H1 (cell line): ENCODE results near the gene UGT1A9. TPM values are rescaled to one million over a fixed set of nuclear protein-coding genes. Genes with fewer than 3 reads are reported as not detected.

ENCODE experiments used
- CTCF ChIA-PET: fragments of 300-600 bp; sonication (Branson Sonifier 250); formaldehyde crosslinking; loops from one replicate; lab custom pipeline; 2021; ENCODE audit not compliant: partially characterized antibody; lab: Charles Lee
- POLR2A ChIA-PET: fragments of 300-600 bp; sonication (Branson Sonifier 250); formaldehyde crosslinking; loops from one replicate; lab custom pipeline; 2021; ENCODE audit warnings: inconsistent platforms; ENCODE audit not compliant: partially characterized antibody; lab: Charles Lee
- DNase-seq, 2 experiments: peaks; one replicate each; pipeline versions ENCODE4 v3.0.0 to v3.0.0-alpha.2; 2010 to 2022; ENCODE audit warnings: low spot score in 2 of 2, low read depth in 1 of 2, mixed read lengths in 1 of 2
- FAIRE-seq: peaks from 2 replicates; lab custom pipeline; 2011; peaks lifted over from hg19 to GRCh38; lab: Jason Lieb, UNC
- H2AFZ ChIP-seq: 2 replicates; pipeline ENCODE4 v1.8.1; 2012; ENCODE audit warnings: low read length, inconsistent platforms
- H2AK5ac ChIP-seq: 2 replicates; pipeline ENCODE4 v1.6.1; 2013; ENCODE audit warnings: low read depth, low read length
- H2BK120ac ChIP-seq: replicated peaks from 2 replicates; pipeline ENCODE3; 2013; ENCODE audit warnings: low read depth, low read length, inconsistent platforms
- H2BK12ac ChIP-seq: 2 replicates; pipeline ENCODE4 v1.6.1; 2013; ENCODE audit warnings: low read depth, low read length
- H2BK15ac ChIP-seq: 2 replicates; pipeline ENCODE4 v1.6.1; 2013; ENCODE audit warnings: low read length
- H2BK20ac ChIP-seq: 2 replicates; pipeline ENCODE4 v1.6.1; 2013; ENCODE audit warnings: low read length
- H2BK5ac ChIP-seq: 2 replicates; pipeline ENCODE4 v1.6.1; 2013; ENCODE audit warnings: low read depth, low read length
- H3K14ac ChIP-seq: 2 replicates; pipeline ENCODE4 v1.6.1; 2013; ENCODE audit warnings: inconsistent platforms; ENCODE audit not compliant: insufficient read length
- H3K18ac ChIP-seq: 2 replicates; pipeline ENCODE4 v1.6.1; 2013; ENCODE audit warnings: low read length; ENCODE audit errors: extremely low read depth
- H3K23ac ChIP-seq: 2 replicates; pipeline ENCODE4 v1.6.1; 2013; ENCODE audit warnings: inconsistent platforms; ENCODE audit not compliant: insufficient read length
- H3K23me2 ChIP-seq: 2 replicates; pipeline ENCODE4 v1.6.1; 2013; ENCODE audit warnings: low read depth, low read length
- H3K27ac ChIP-seq: 2 replicates; pipeline ENCODE4 v1.6.1; 2011; ENCODE audit warnings: low read depth, low read length, inconsistent platforms
- H3K27me3 ChIP-seq, 4 experiments: replicated peaks in 1 of 4; 1 replicate in 1 of 4; 2 replicates in 3 of 4; pipeline versions ENCODE4 v1.6.1 to v1.8.1; 2011 to 2013; ENCODE audit warnings: low read length in 3 of 4, mild to moderate bottlenecking in 3 of 4, inconsistent platforms in 2 of 4, mixed read lengths in 2 of 4, moderate library complexity in 1 of 4; ENCODE audit not compliant: control insufficient read depth in 3 of 4, insufficient read depth in 3 of 4; ENCODE audit errors: extremely low read depth in 1 of 4
- H3K36me3 ChIP-seq, 4 experiments: 2 replicates each; pipeline versions ENCODE4 v1.6.1 to v1.8.1; 2011 to 2013; ENCODE audit warnings: mild to moderate bottlenecking in 4 of 4, low read length in 3 of 4, moderate library complexity in 2 of 4, control low read depth in 1 of 4, inconsistent platforms in 1 of 4; ENCODE audit not compliant: insufficient read depth in 4 of 4, control insufficient read depth in 2 of 4
- H3K4ac ChIP-seq: replicated peaks from 2 replicates; pipeline ENCODE3; 2013; ENCODE audit warnings: low read length, low read depth, mixed read lengths, inconsistent platforms; ENCODE audit not compliant: insufficient read length
- H3K4me1 ChIP-seq, 4 experiments: replicated peaks in 1 of 4; 1 replicate in 1 of 4; 2 replicates in 3 of 4; pipeline versions ENCODE4 v1.6.1 to v1.8.1; 2011 to 2013; ENCODE audit warnings: low read length in 3 of 4, inconsistent platforms in 2 of 4, mixed read lengths in 1 of 4; ENCODE audit not compliant: insufficient read depth in 4 of 4, control insufficient read depth in 3 of 4
- H3K4me2 ChIP-seq, 2 experiments: 2 replicates each; pipeline versions ENCODE4 v1.6.1 to v1.8.1; 2011 to 2013; ENCODE audit warnings: low read depth in 2 of 2, low read length in 2 of 2, control low read depth in 1 of 2, inconsistent platforms in 1 of 2, mild to moderate bottlenecking in 1 of 2; ENCODE audit not compliant: insufficient read depth in 1 of 2
- H3K4me3 ChIP-seq, 4 experiments: fragments of 200-600, 300-600 bp in 1 of 4; sonication (generic), shearing (Covaris generic), sonication (Bioruptor Twin) in 1 of 4; 2 replicates each; pipeline versions ENCODE4 v1.5.1 to v1.8.1; 2011 to 2016; ENCODE audit warnings: low read length in 4 of 4, low read depth in 3 of 4, control low read depth in 2 of 4, inconsistent platforms in 2 of 4, mild to moderate bottlenecking in 2 of 4, mixed read lengths in 1 of 4, moderate library complexity in 1 of 4; ENCODE audit not compliant: insufficient read depth in 2 of 4; ENCODE audit errors: extremely low read depth in 1 of 4
- H3K56ac ChIP-seq: replicated peaks from 2 replicates; pipeline ENCODE3; 2013; ENCODE audit warnings: low read depth, mild to moderate bottlenecking, mixed read lengths, low read length, inconsistent platforms; ENCODE audit not compliant: insufficient read length
- H3K79me1 ChIP-seq: 2 replicates; pipeline ENCODE4 v1.6.1; 2013; ENCODE audit warnings: low read depth, low read length, control low read depth
- H3K79me2 ChIP-seq, 2 experiments: 2 replicates each; pipeline versions ENCODE4 v1.6.1 to v1.8.1; 2012 to 2013; ENCODE audit warnings: low read length in 2 of 2, mild to moderate bottlenecking in 2 of 2, inconsistent platforms in 1 of 2; ENCODE audit not compliant: insufficient read depth in 2 of 2, control insufficient read depth in 1 of 2
- H3K9ac ChIP-seq, 4 experiments: replicated peaks in 1 of 4; 1 replicate in 1 of 4; 2 replicates in 3 of 4; pipeline versions ENCODE4 v1.6.1 to v1.8.1; 2011 to 2013; ENCODE audit warnings: low read depth in 3 of 4, low read length in 3 of 4, control low read depth in 2 of 4, mild to moderate bottlenecking in 2 of 4, moderate library complexity in 2 of 4, inconsistent platforms in 1 of 4; ENCODE audit errors: extremely low read depth in 1 of 4
- H3K9me3 ChIP-seq, 2 experiments: 2 replicates each; pipeline versions ENCODE4 v1.6.1 to v1.8.1; 2012 to 2013; ENCODE audit warnings: mild to moderate bottlenecking in 2 of 2, moderate library complexity in 2 of 2, control low read depth in 1 of 2, inconsistent platforms in 1 of 2, low read depth in 1 of 2, low read length in 1 of 2, mixed read lengths in 1 of 2; ENCODE audit not compliant: insufficient read depth in 2 of 2
- H4K20me1 ChIP-seq, 2 experiments: replicated peaks in 1 of 2; 2 replicates each; pipeline versions ENCODE3 to v1.8.1; 2011 to 2013; ENCODE audit warnings: inconsistent platforms in 2 of 2, low read length in 2 of 2, mild to moderate bottlenecking in 1 of 2; ENCODE audit not compliant: insufficient read depth in 2 of 2, control insufficient read depth in 1 of 2
- H4K5ac ChIP-seq: 2 replicates; pipeline ENCODE4 v1.6.1; 2013; ENCODE audit warnings: low read length, low read depth, mixed read lengths, inconsistent platforms; ENCODE audit not compliant: insufficient read length
- H4K8ac ChIP-seq: 2 replicates; pipeline ENCODE4 v1.8.0; 2013; ENCODE audit warnings: mild to moderate bottlenecking, moderate library complexity, low read length, inconsistent platforms; ENCODE audit not compliant: insufficient read depth; ENCODE audit errors: extremely low read depth
- H4K91ac ChIP-seq: replicated peaks from 2 replicates; pipeline ENCODE3; 2013; ENCODE audit warnings: low read length, mixed read lengths, inconsistent platforms; ENCODE audit not compliant: insufficient read length
- BRCA1 ChIP-seq: IDR thresholded peaks from 2 replicates; pipeline ENCODE4 v1.6.1; 2012; ENCODE audit warnings: low read depth, low read length, improper control_type of control experiment
- EZH2 ChIP-seq: fragments of 200-600 bp; sonication (generic); IDR thresholded peaks from 2 replicates; pipeline ENCODE4 v1.7.1; 2012; ENCODE audit warnings: low read depth, mild to moderate bottlenecking, moderate library complexity, low read length, inconsistent platforms; ENCODE audit not compliant: severe bottlenecking
- HDAC2 ChIP-seq, 2 experiments: fragments of 300-600 bp in 1 of 2; sonication (generic) in 1 of 2; IDR thresholded peaks; 2 replicates each; pipeline ENCODE4 v1.6.1; 2011 to 2012; ENCODE audit warnings: low read depth in 2 of 2, low read length in 2 of 2, mild to moderate bottlenecking in 2 of 2, moderate library complexity in 2 of 2, borderline replicate concordance in 1 of 2, inconsistent platforms in 1 of 2
- HDAC6 ChIP-seq: IDR thresholded peaks from one replicate; pipeline ENCODE4 v1.7.1; 2012; ENCODE audit warnings: low read depth, mild to moderate bottlenecking, inconsistent platforms, low read length, moderate library complexity
- JUN ChIP-seq: IDR thresholded peaks from 2 replicates; pipeline ENCODE4 v1.6.1; 2011; ENCODE audit warnings: low read depth, mild to moderate bottlenecking, improper control_type of control experiment, low read length
- POU5F1 ChIP-seq: IDR thresholded peaks from 2 replicates; pipeline ENCODE4 v1.6.1; 2011; ENCODE audit warnings: low read depth, mild to moderate bottlenecking, low read length, moderate library complexity
- RBBP5 ChIP-seq: IDR thresholded peaks from 2 replicates; pipeline ENCODE4 v1.7.1; 2012; ENCODE audit warnings: low read depth, mild to moderate bottlenecking, inconsistent platforms, low read length, moderate library complexity, borderline replicate concordance
- TAF7 ChIP-seq: optimal IDR thresholded peaks from 2 replicates; pipeline ENCODE3; 2011; ENCODE audit warnings: low read depth, mild to moderate bottlenecking, inconsistent platforms, low read length, moderate library complexity, borderline replicate concordance
- ZNF274 ChIP-seq: IDR thresholded peaks from 2 replicates; pipeline ENCODE4 v1.7.0; 2012; ENCODE audit warnings: low read length, borderline replicate concordance; ENCODE audit errors: extremely low read depth
- WGBS, 2 experiments: shearing (Covaris generic) in 1 of 2; methylation state at CpG; one replicate each; pipeline versions ENCODE4 v1.1.6 to v1.1.7; 2013 to 2015; ENCODE audit warnings: low lambda C conversion rate in 2 of 2, mixed read lengths in 2 of 2, inconsistent platforms in 1 of 2, low coverage in 1 of 2, missing lambda C conversion rate in 1 of 2; ENCODE audit not compliant: insufficient replicate concordance in 2 of 2, insufficient coverage in 1 of 2, insufficient read length in 1 of 2; ENCODE audit errors: extremely low coverage in 1 of 2, missing lambda C conversion rate in 1 of 2; 5-methylcytosine and 5-hydroxymethylcytosine counted together
- polyA plus RNA-seq, 7 experiments: library from polyadenylated mRNA; depleted of rRNA in 3 of 7; stranded (reverse) in 5 of 7; unstranded in 2 of 7; fragments of >200 nt in 5 of 7; fragments of 200-250 nt in 2 of 7; gene quantifications; 1 replicate in 5 of 7; 2 replicates in 1 of 7; 4 replicates in 1 of 7; pipeline versions ENCODE4 v1.2.1 to v1.2.3, GENCODE V29; 2011 to 2013; ENCODE audit warnings: missing spikeins in 2 of 7, mixed read lengths in 2 of 7
- total RNA-seq: library from RNA; stranded (reverse); fragmentation: NEBNext Ultra II Directional; extraction: Animal tissue kit (Norgen Biotek cat#: 25700); gene quantifications from 2 replicates; pipeline ENCODE4 v1.2.1, GENCODE V29; 2021
- TF ChIP-seq, protein P1 (sequence below), 3 experiments: IDR thresholded peaks; 1 replicate in 2 of 3; 2 replicates in 1 of 3; pipeline versions ENCODE4 v1.5.1 to v1.6.1; 2011; ENCODE audit warnings: low read length in 3 of 3, mild to moderate bottlenecking in 3 of 3, inconsistent platforms in 2 of 3, low read depth in 1 of 3, moderate library complexity in 1 of 3; ENCODE audit not compliant: insufficient read depth in 1 of 3; ENCODE audit errors: control extremely low read depth in 1 of 3

The UGT1A9 gene
- total and polyA plus RNA-seq, 2 of the 8 experiments (the other 6 are each of a cell fraction or from before 2014, with no cell fraction given), result not detected

DNA sequence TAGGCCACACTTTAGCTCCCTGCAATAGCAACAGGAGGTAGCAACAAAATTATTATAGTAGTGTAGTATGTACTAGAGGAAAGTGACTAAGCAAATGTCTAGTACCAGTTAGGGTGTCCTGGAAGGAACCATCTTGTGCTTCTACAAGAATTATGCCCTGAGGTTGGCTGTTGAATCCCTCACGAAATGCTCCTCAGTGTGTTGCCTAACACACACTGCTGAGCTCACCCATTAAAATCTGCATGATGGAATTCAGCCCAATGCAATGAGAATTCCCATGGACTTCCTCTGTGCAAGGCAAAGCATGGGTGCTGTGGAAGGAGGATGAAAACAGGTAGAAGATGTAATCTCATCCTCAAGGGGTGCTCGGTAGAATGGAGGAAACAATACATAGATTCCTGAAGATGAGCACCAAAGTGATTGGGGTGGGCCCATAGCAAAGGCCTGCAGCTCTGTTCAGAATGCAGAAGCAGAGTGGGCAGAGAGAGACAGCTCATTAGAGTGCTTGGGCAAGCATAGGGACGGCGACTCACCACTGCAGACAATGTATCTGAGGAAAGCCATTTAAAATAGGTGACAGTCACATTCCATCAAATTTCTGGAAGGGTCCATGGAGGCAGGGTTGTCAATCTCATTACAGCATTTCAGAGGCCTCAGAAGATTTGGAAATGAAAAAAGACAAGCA is 8.8 kb downstream of the UGT1A9 start:
- no peak overlapping the region for H3K4ac ChIP-seq
- H3K23me2 ChIP-seq, result no peaks in the 10 kb centered on the region
- no peak overlapping the region for H2BK15ac ChIP-seq
- FAIRE-seq, result no peak
- 88% methylated on average over 4 of the region's 4 CpGs; no CpG with 5 or more reads in 1 of the 2 experiments for WGBS, 2 experiments
- H4K8ac ChIP-seq, result no peak overlapping the region
- H3K18ac ChIP-seq, result no peak overlapping the region
- no peak overlapping the region for H2AK5ac ChIP-seq
- H2BK5ac ChIP-seq, result no peak overlapping the region
- H4K5ac ChIP-seq, result no peak overlapping the region
- no peak overlapping the region for H4K91ac ChIP-seq
- H3K4me3 ChIP-seq, result no peak overlapping the region
- no peak overlapping the region for H2BK120ac ChIP-seq
- H2AFZ ChIP-seq, result no peak overlapping the region
- DNase-seq, result no peak
- no peaks in the 10 kb centered on the region for H3K4me1 ChIP-seq
- no peak overlapping the region for H3K56ac ChIP-seq
- no peak overlapping the region for H3K27ac ChIP-seq
- no peaks in the 10 kb centered on the region for H3K79me1 ChIP-seq
- H3K79me2 ChIP-seq, result no peaks in the 10 kb centered on the region
- H3K14ac ChIP-seq, result no peak overlapping the region
- H3K9me3 ChIP-seq, result no peaks in the 10 kb centered on the region
- ChIA-PET CTCF (interaction anchor here (1.8 kb wide), 1 partner anchor 31 kb away, joined by 6 read pairs; no protein-coding TSS in a partner anchor), POLR2A (no interaction called here)
- H3K9ac ChIP-seq, result no peak overlapping the region
- H3K23ac ChIP-seq, result no peak overlapping the region
- H2BK20ac ChIP-seq, result no peak overlapping the region
- H3K4me2 ChIP-seq, result no peak overlapping the region
- H4K20me1 ChIP-seq, result no peaks in the 10 kb centered on the region
- H2BK12ac ChIP-seq, result no peak overlapping the region
- H3K27me3 ChIP-seq, result no peaks in the 10 kb centered on the region
- no peaks in the 10 kb centered on the region for H3K36me3 ChIP-seq
- TF ChIP-seq POU5F1 (no peak), JUN (no peak), HDAC6 (no peak), HDAC2 (IDR thresholded peaks at IDR 0.05; ENCODE audit: borderline replicate concordance in 1 of 2, low read depth in 2 of 2, low read length in 2 of 2) (no peak), EZH2 (no peak), RBBP5 (no peak), BRCA1 (no peak), TAF7 (no peak), ZNF274 (no peak)
- TF ChIP-seq, protein P1, sequence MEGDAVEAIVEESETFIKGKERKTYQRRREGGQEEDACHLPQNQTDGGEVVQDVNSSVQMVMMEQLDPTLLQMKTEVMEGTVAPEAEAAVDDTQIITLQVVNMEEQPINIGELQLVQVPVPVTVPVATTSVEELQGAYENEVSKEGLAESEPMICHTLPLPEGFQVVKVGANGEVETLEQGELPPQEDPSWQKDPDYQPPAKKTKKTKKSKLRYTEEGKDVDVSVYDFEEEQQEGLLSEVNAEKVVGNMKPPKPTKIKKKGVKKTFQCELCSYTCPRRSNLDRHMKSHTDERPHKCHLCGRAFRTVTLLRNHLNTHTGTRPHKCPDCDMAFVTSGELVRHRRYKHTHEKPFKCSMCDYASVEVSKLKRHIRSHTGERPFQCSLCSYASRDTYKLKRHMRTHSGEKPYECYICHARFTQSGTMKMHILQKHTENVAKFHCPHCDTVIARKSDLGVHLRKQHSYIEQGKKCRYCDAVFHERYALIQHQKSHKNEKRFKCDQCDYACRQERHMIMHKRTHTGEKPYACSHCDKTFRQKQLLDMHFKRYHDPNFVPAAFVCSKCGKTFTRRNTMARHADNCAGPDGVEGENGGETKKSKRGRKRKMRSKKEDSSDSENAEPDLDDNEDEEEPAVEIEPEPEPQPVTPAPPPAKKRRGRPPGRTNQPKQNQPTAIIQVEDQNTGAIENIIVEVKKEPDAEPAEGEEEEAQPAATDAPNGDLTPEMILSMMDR (IDR thresholded peaks at IDR 0.05; ENCODE audit: control extremely low read depth in 1 of 3, insufficient read depth in 1 of 3, low read depth in 1 of 3, low read length in 3 of 3), result no peak
